NCI-H748 (cell line): ENCODE data around the gene TMEM63B.
"Not testable (repeated sequence)": the region's sequence is repeated elsewhere in the genome, so short reads cannot be mapped to it uniquely, and the experiment has no call there.

Experiments
- DNase-seq: peaks from one replicate; lab custom pipeline; 2025; ENCODE audit not compliant: unreplicated experiment; lab: John Stamatoyannopoulos, UW

Gene TMEM63B

GRCh38 chr6:44189257-44189656 is 61.9 kb downstream of the TMEM63B start:
- no peak for DNase-seq

DNA sequence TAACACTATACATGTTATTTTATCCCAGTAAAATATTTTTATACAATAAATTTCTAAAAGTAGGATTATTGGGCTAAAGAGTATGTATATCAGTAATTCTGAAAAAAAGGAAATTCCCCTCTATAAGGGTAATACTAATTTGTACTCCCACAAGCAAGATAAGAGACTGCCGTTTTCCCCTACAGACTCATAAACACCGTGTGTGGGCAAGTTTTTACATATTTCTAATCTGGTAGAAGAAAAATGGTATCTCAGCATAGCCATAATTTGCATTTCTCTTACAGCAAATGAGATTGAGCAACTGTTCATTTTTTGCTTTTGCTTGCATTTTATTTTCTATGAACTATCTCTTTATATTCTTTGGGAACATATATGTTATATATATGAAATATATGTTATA is 63.4 kb downstream of the TMEM63B start:
- DNase-seq: no peak

DNA sequence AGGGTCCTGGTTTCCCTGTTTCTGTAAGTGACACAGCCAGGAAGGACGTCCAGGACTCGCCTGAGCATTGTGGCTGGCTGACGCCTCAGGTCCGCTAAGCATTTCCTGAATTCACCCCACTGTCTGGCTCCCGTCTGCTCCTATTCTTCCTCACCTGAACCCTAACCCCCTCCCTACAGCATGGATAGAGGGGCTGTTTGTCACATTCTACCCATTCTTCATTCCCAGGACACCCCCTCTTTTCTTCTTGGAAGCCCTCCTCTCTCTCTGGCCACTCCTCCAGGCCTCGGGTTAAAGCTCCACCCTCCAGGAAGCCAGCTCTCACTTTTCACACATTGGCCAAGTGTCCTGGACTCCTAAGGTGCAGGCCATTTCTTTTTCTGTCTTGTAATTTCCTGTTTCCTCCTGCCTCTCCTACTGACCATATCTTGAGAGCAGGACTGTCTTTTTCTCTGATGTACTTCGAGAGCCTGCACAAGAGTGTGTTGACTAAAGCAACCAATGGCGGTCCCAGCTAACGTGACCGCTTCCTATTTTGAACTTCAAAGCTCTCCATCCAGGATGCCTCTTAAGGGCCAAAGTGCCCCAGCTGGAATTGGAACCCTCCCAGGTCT is 65.2 kb downstream of the TMEM63B start:
- no peak for DNase-seq

DNA sequence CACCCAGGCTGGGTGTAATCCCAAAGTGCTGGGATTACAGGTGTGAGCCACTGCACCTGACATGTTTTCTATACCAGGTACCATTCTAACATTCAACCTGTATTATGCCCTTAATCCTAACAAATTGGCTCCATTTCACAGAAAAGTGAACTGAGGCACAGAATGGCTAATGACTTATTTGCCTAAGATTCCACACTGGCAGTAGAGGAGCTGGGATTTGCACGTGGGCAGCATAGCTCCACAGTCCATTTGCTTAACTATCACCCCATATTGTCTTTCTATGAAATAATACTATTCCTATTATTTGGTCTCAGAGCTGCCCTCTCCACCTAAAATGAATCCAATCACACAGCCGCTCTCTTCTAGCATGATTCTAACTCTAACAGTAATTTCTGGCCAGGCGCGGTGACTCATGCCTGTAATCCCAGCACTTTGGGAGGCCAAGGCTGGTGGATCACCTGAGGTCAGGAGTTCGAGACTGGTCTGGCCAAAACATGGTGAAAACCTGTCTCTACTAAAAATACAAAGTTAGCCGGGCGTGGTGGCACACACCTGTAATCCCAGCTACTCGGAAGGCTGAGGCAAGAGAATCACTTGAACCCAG is 66.1 kb downstream of the TMEM63B start:
- no peak for DNase-seq

DNA sequence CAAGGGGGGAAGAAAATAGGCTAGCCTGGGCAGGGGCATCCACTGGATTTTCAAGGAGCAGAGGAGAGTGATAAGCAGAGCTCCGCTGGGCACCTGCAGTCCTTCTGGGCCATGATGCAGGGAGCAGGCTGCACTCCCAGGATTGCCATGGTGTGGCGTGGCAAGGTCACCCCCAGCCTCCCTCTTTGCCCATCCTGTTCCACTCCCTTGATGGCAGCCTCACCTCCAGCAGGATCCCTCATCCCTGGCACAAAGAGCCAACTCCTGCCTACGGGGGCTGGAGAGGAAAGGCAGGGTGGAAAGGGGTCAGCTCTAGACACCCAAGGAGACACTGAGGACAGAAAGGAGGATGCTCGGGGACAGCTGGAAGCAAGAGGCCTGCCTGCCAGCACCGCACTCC is 67.0 kb downstream of the TMEM63B start:
- no peak for DNase-seq

DNA sequence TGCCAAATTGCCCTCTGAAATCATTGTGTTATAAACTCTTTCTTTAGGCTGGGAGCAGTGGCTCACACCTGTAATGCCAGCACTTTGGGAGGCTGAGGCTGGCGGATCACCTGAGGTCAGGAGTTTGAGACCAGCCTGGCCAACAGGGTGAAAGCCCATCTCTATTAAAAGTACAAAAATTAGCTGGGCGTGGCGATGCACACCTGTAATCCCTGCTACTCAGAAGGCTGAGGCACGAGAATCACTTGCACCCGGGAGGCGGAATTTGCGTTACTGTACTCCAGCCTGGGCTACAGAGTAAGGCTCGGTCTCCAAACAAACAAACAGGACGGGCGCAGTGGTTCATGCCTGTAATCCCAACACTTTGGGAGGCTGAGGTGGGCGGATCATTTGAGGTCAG is 69.0 kb downstream of the TMEM63B start:
- not testable (repeated sequence) for DNase-seq

DNA sequence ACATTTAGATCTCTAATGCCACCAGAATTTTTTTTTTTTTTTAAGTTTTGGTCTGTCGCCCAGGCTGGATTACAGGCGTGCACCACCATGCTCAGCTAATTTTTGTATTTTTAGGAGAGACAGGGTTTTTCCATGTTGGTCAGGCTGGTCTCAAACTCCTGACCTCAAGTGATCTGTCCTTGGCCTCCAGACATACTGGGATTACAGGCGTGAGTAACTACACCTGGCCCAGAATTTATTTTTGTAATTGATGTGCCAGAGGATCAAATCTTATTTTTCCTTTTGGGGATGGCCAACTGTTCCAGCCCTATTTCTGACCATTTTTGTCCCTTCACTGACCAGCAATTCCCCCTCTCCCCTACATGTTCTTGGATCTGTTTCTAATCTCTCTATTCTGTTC is 71.3 kb downstream of the TMEM63B start:
- no peak for DNase-seq

GRCh38 chr6:44199883-44200282 is 72.5 kb downstream of the TMEM63B start:
- no peak for DNase-seq

DNA sequence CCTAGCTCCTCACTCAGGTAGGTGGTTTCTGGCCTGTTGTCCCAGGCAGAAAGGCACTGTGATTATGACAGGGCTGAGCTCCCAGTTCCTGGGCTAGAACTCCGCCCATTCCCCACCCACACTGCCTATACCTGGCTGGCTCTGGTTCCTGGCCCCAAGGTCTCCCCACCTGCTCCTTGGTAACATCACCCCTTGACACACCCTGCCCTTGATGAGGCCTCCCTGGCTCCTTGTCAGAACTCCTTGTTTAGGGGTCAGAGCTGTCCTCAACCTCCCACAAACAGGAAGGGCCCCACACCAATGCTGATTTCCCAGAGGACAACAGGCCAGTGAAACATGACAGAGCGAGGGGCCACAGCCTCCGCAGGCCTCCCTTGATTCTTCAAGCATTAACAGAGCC is 73.8 kb downstream of the TMEM63B start:
- DNase-seq: no peak

DNA sequence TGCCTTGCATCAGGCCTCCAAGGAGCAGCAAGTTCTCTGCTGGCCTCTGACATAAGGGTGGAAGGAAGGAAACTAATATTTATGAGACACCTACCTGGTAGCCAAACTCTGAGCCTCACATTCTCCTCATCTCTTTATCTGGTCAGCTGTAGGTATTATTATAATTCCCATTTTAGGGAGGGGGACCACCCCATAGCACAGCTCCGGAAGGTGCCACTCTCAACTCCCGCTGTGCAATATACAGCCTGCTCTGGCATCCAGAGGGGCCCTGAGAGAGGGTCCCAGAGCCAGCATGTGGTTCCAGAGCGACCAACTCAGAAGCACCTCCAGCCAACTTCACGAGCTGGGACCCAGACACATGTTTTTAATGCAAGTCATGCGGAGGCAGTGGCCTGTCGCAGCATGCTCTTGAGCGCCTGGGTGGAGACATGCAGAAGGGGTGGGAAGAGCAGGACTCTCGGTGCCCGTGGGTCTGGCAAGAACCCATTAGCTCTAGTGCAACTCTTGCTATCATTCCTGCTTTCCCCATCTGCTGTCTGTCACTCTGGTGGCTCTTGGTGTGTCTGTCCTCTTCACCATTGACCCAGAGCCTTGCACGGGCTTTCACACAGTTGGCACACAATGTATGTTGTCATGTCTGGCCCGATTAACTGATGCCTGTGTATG is 74.4 kb downstream of the TMEM63B start:
- no peak for DNase-seq

GRCh38 chr6:44202332-44202971 is 75.1 kb downstream of the TMEM63B start:
- DNase-seq: no peak

DNA sequence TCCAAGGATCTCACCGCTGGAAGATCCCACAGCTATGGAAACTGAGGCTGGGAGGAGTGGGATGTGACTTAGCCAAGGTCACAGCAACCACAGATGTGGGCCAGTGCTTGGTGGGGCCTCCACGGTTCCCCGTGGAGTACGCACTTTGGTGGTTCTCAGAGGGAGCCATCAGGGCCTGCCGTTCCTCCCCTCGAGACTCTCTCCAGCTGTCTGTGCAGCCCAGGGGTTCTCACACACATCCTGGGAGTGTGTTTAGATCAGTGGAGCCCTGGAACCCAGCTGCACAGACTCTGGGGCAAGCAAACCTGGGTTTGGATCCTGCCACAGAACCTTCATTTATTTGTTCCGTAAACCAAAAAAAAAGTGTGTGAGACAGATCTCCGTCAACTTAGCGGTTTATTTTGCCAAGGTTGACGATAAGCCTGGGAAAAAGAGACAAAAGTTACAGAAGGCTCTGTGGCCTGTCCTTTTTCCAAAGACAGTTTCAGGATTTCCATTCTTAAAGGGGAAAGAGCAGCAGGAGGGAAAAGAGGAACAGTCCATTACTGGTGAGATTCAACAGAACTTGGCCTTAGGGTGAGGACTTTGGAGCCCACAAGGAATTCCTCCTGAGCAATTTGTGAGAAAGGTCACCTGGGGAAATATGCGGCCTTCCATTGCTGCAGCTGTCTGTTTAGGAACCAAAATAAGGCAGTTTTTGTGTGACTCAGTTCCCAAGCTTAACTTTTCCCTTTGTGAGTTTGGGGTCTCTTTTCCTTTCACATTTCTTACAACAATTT is 75.8 kb downstream of the TMEM63B start:
- DNase-seq: no peak

DNA sequence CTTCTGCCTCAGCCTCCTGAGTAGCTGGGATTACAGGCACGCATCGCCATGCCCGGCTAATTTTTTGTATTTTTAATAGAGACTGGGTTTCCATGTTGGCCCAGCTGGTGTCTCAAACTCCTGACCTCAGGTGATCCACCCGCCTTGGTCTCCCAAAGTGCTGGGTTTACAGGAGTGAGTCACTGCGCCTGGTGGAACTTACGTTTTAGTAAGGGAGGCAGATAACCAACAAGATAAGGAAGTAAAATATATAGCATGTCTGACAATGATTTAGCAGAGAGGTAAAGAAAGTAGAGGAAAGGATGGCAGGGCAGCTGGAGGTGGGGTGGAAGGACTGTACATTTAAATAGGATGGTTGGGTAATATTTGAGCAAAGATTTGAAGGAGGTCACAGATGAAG is 76.6 kb downstream of the TMEM63B start:
- DNase-seq: no peak
